ENCODE measurements around the gene LDLRAD3. TPM values are rescaled to one million over a fixed set of nuclear protein-coding genes. Genes with fewer than 3 reads are reported as not detected.

The LDLRAD3 gene
- total RNA-seq, 2 donors from 2014 or later, result 19.2 to 30.6 TPM

GRCh38 chr11:36037031-36037430, 93.2 kb downstream of the LDLRAD3 start:
- H3K9ac ChIP-seq (ENCODE audit: extremely low read depth, low read length, poor library complexity, severe bottlenecking), result no peak overlapping the region
- H3K4me1 ChIP-seq (ENCODE audit: control insufficient read depth, insufficient read depth, low read length), result peaks cover 3% of the 10 kb centered on the region
- no peaks in the 10 kb centered on the region for H3K9me3 ChIP-seq (ENCODE audit: control insufficient read depth, low read length)
- no peak overlapping the region for H3K27ac ChIP-seq (ENCODE audit: low read depth, low read length)
- Mint-ChIP-seq H3K4me1 (peaks cover 30% of the 10 kb centered on the region), H3K27ac (no peak overlapping the region), H3K4me3 (no peak overlapping the region), H3K27me3 (ENCODE audit: insufficient read depth) (no peaks in the 10 kb centered on the region), H3K36me3 (ENCODE audit: low read depth) (peaks cover 37% of the 10 kb centered on the region), H3K9me3 (peaks cover 2% of the 10 kb centered on the region)
- H3K36me3 ChIP-seq (ENCODE audit: control insufficient read depth, insufficient read depth, low read length), result peaks cover 12% of the 10 kb centered on the region
- 94% methylated on average over 7 of the region's 7 CpGs for WGBS, 2 experiments (ENCODE audit: insufficient coverage in 1 of 2, insufficient read length in 1 of 2)
- no peak for DNase-seq
- H3K27me3 ChIP-seq (ENCODE audit: control insufficient read depth, insufficient read depth, low read length, poor library complexity, severe bottlenecking), result no peaks in the 10 kb centered on the region
- TF ChIP-seq CTCF (conservative IDR thresholded peaks at IDR 0.05), result no peak
- H3K4me3 ChIP-seq (ENCODE audit: low read length), result no peak overlapping the region

- Mint-ChIP-seq H3K4me1 (peaks cover 22% of the 10 kb centered on the region), H3K27me3 (ENCODE audit: insufficient read depth) (no peaks in the 10 kb centered on the region), H3K36me3 (ENCODE audit: low read depth) (peaks cover 32% of the 10 kb centered on the region), H3K4me3 (no peak overlapping the region), H3K27ac (no peak overlapping the region), H3K9me3 (no peaks in the 10 kb centered on the region)
- Histone ChIP-seq H3K9me3 (ENCODE audit: control insufficient read depth, low read length) (no peaks in the 10 kb centered on the region), H3K9ac (ENCODE audit: extremely low read depth, low read length, poor library complexity, severe bottlenecking) (no peak overlapping the region), H3K36me3 (ENCODE audit: control insufficient read depth, insufficient read depth, low read length) (peaks cover 12% of the 10 kb centered on the region), H3K27me3 (ENCODE audit: control insufficient read depth, insufficient read depth, low read length, poor library complexity, severe bottlenecking) (no peaks in the 10 kb centered on the region), H3K27ac (ENCODE audit: low read depth, low read length) (no peak overlapping the region), H3K4me3 (ENCODE audit: low read length) (no peak overlapping the region), H3K4me1 (ENCODE audit: control insufficient read depth, insufficient read depth, low read length) (peaks cover under 1% of the 10 kb centered on the region)
- DNase-seq, result no peak
- no peak for TF ChIP-seq CTCF (conservative IDR thresholded peaks at IDR 0.05)
- no CpG with 5 or more reads among the region's 3 CpGs for WGBS, 2 experiments (ENCODE audit: insufficient coverage in 1 of 2, insufficient read length in 1 of 2)
These were observed 94.7 kb downstream of the LDLRAD3 start for GRCh38 chr11:36038541-36038940.

GRCh38 chr11:36039471-36039870, 95.6 kb downstream of the LDLRAD3 start:
- Mint-ChIP-seq H3K27me3 (ENCODE audit: insufficient read depth) (no peaks in the 10 kb centered on the region), H3K9me3 (no peaks in the 10 kb centered on the region), H3K36me3 (ENCODE audit: low read depth) (peaks cover 27% of the 10 kb centered on the region), H3K27ac (no peak overlapping the region), H3K4me3 (no peak overlapping the region), H3K4me1 (peaks cover 21% of the 10 kb centered on the region)
- TF ChIP-seq CTCF (conservative IDR thresholded peaks at IDR 0.05), result no peak
- Histone ChIP-seq H3K27ac (ENCODE audit: low read depth, low read length) (no peak overlapping the region), H3K27me3 (ENCODE audit: control insufficient read depth, insufficient read depth, low read length, poor library complexity, severe bottlenecking) (no peaks in the 10 kb centered on the region), H3K9ac (ENCODE audit: extremely low read depth, low read length, poor library complexity, severe bottlenecking) (no peak overlapping the region), H3K4me3 (ENCODE audit: low read length) (no peak overlapping the region), H3K4me1 (ENCODE audit: control insufficient read depth, insufficient read depth, low read length) (no peaks in the 10 kb centered on the region), H3K36me3 (ENCODE audit: control insufficient read depth, insufficient read depth, low read length) (peaks cover 12% of the 10 kb centered on the region), H3K9me3 (ENCODE audit: control insufficient read depth, low read length) (no peaks in the 10 kb centered on the region)
- WGBS, 2 experiments (ENCODE audit: insufficient coverage in 1 of 2, insufficient read length in 1 of 2), result 95 to 96% methylated on average over 3 to 4 of the region's 4 CpGs
- no peak for DNase-seq
